Neuronal stem cell (in vitro differentiated cells): Measurements from ENCODE around the gene KIF16B.
"Not testable (repeated sequence)": the region's sequence is repeated elsewhere in the genome, so short reads cannot be mapped to it uniquely, and the experiment has no call there.

Experiments
- DNase-seq: peaks from one replicate; pipeline ENCODE4 v3.0.0-alpha.2; 2013; ENCODE audit warnings: low spot score
- H2AFZ ChIP-seq: one replicate; pipeline ENCODE4 v1.6.1; 2013; ENCODE audit warnings: mild to moderate bottlenecking, low read length, inconsistent platforms
- H2AK5ac ChIP-seq: 2 replicates; pipeline ENCODE4 v1.6.1; 2013; ENCODE audit warnings: low read depth, mild to moderate bottlenecking, inconsistent platforms, low read length, moderate library complexity, mixed read lengths
- H2BK120ac ChIP-seq: 2 replicates; pipeline ENCODE4 v1.6.1; 2013; ENCODE audit warnings: low read depth, mild to moderate bottlenecking, inconsistent platforms, low read length, moderate library complexity, mixed read lengths
- H2BK12ac ChIP-seq: one replicate; pipeline ENCODE4 v1.6.1; 2013; ENCODE audit warnings: low read length, inconsistent platforms
- H2BK15ac ChIP-seq: 2 replicates; pipeline ENCODE4 v1.6.1; 2013; ENCODE audit warnings: mild to moderate bottlenecking, low read length, inconsistent platforms, mixed read lengths
- H2BK5ac ChIP-seq: one replicate; pipeline ENCODE4 v1.6.1; 2013; ENCODE audit warnings: inconsistent platforms, mild to moderate bottlenecking, low read length, moderate library complexity
- H3K14ac ChIP-seq: one replicate; pipeline ENCODE4 v1.6.1; 2013; ENCODE audit warnings: low read length, inconsistent platforms
- H3K18ac ChIP-seq: 2 replicates; pipeline ENCODE4 v1.6.1; 2013; ENCODE audit warnings: low read length, inconsistent platforms
- H3K23ac ChIP-seq: 2 replicates; pipeline ENCODE4 v1.6.1; 2013; ENCODE audit warnings: low read depth, mild to moderate bottlenecking, mixed read lengths, low read length, inconsistent platforms; ENCODE audit not compliant: poor library complexity
- H3K27ac ChIP-seq: replicated peaks from 3 replicates; pipeline ENCODE4 v1.5.1; 2013; ENCODE audit warnings: low read length, inconsistent platforms
- H3K27me3 ChIP-seq, 3 experiments: 2 replicates each; pipeline ENCODE4 v1.6.1; 2013; ENCODE audit warnings: low read length in 3 of 3, mild to moderate bottlenecking in 2 of 3, inconsistent platforms in 1 of 3, low read depth in 1 of 3, mixed read lengths in 1 of 3, moderate library complexity in 1 of 3; ENCODE audit not compliant: control insufficient read depth in 3 of 3, insufficient read depth in 3 of 3
- H3K36me3 ChIP-seq, 2 donors: replicated peaks in 1 of 2; 2 replicates each; pipeline ENCODE4 v1.6.1; 2013; ENCODE audit warnings: low read length in 2 of 2; ENCODE audit not compliant: control insufficient read depth in 2 of 2, insufficient read depth in 2 of 2
- H3K4ac ChIP-seq: 2 replicates; pipeline ENCODE4 v1.6.1; 2013; ENCODE audit warnings: inconsistent platforms, mild to moderate bottlenecking, low read length, moderate library complexity
- H3K4me1 ChIP-seq, 2 donors: 1 replicate in 1 of 2; 2 replicates in 1 of 2; pipeline ENCODE4 v1.6.1; 2013; ENCODE audit warnings: low read length in 2 of 2, low read depth in 1 of 2; ENCODE audit not compliant: control insufficient read depth in 2 of 2, insufficient read depth in 1 of 2
- H3K4me2 ChIP-seq: one replicate; pipeline ENCODE4 v1.6.1; 2013; ENCODE audit warnings: mild to moderate bottlenecking, low read length, inconsistent platforms; ENCODE audit not compliant: insufficient read depth, poor library complexity, severe bottlenecking
- H3K4me3 ChIP-seq, 2 donors: 2 replicates each; pipeline ENCODE4 v1.5.1; 2013; ENCODE audit warnings: low read length in 2 of 2, mild to moderate bottlenecking in 2 of 2, inconsistent platforms in 1 of 2, moderate library complexity in 1 of 2
- H3K79me1 ChIP-seq: one replicate; pipeline ENCODE4 v1.6.1; 2013; ENCODE audit warnings: low read depth, mild to moderate bottlenecking, inconsistent platforms, low read length, moderate library complexity
- H3K9ac ChIP-seq: one replicate; pipeline ENCODE4 v1.6.1; 2013; ENCODE audit warnings: mild to moderate bottlenecking, low read depth, low read length, inconsistent platforms; ENCODE audit not compliant: poor library complexity
- H3K9me3 ChIP-seq, 2 donors: replicated peaks in 1 of 2; 2 replicates each; pipeline versions ENCODE3 to v1.6.1; 2013; ENCODE audit warnings: low read length in 2 of 2, mild to moderate bottlenecking in 2 of 2, inconsistent platforms in 1 of 2, low read depth in 1 of 2, mixed read lengths in 1 of 2, moderate library complexity in 1 of 2; ENCODE audit not compliant: control insufficient read depth in 2 of 2, insufficient read depth in 1 of 2
- H4K8ac ChIP-seq: one replicate; pipeline ENCODE4 v1.6.1; 2013; ENCODE audit warnings: low read depth, mild to moderate bottlenecking, inconsistent platforms, low read length, moderate library complexity
- H4K91ac ChIP-seq: one replicate; pipeline ENCODE4 v1.6.1; 2013; ENCODE audit warnings: low read length, low read depth, mild to moderate bottlenecking, inconsistent platforms; ENCODE audit not compliant: poor library complexity
- WGBS, 2 donors: extraction: QIAGEN DNeasy Blood & Tissue Kit; methylation state at CpG; one replicate each; pipeline ENCODE4 v1.1.7; 2013; ENCODE audit warnings: missing lambda C conversion rate in 2 of 2, mixed read lengths in 1 of 2; ENCODE audit not compliant: insufficient read length in 2 of 2, insufficient replicate concordance in 1 of 2; ENCODE audit errors: extremely low coverage in 2 of 2; 5-methylcytosine and 5-hydroxymethylcytosine counted together

KIF16B gene

GRCh38 chr20:16527438-16527837, 45.8 kb downstream of the KIF16B start:
- no peak overlapping the region for H3K4me3 ChIP-seq
- H3K4me1 ChIP-seq, result no peaks in the 10 kb centered on the region
- H3K27me3 ChIP-seq, result no peaks in the 10 kb centered on the region
- no peak overlapping the region for H2BK12ac ChIP-seq
- H3K23ac ChIP-seq, result no peak overlapping the region
- no peak overlapping the region for H2BK5ac ChIP-seq
- H2AFZ ChIP-seq, result no peak overlapping the region
- no peak overlapping the region for H3K9ac ChIP-seq
- no peaks in the 10 kb centered on the region for H3K9me3 ChIP-seq
- H4K91ac ChIP-seq, result no peak overlapping the region
- no peak overlapping the region for H3K27ac ChIP-seq
- H2AK5ac ChIP-seq, result no peak overlapping the region
- no peak overlapping the region for H3K18ac ChIP-seq
- no peak for DNase-seq
- no peak overlapping the region for H3K4ac ChIP-seq
- H4K8ac ChIP-seq, result no peak overlapping the region
- no peak overlapping the region for H3K14ac ChIP-seq
- H2BK15ac ChIP-seq, result no peak overlapping the region
- H3K4me2 ChIP-seq, result no peak overlapping the region
- H2BK120ac ChIP-seq, result no peak overlapping the region
- H3K36me3 ChIP-seq, result no peaks in the 10 kb centered on the region
- H3K79me1 ChIP-seq, result no peaks in the 10 kb centered on the region
- WGBS, 2 donors, result no CpG with 5 or more reads among the region's 3 CpGs

GRCh38 chr20:16526433-16527380, 46.5 kb downstream of the KIF16B start:
- Histone ChIP-seq H4K8ac (no peak overlapping the region), H3K4me1 (no peaks in the 10 kb centered on the region), H2AK5ac (no peak overlapping the region), H3K27me3 (no peaks in the 10 kb centered on the region), H3K14ac (no peak overlapping the region), H2BK120ac (no peak overlapping the region), H3K23ac (no peak overlapping the region), H3K79me1 (no peaks in the 10 kb centered on the region), H2BK15ac (no peak overlapping the region), H3K18ac (no peak overlapping the region), H2AFZ (no peak overlapping the region), H3K4ac (no peak overlapping the region), H4K91ac (no peak overlapping the region), H2BK5ac (no peak overlapping the region), H3K27ac (no peak overlapping the region), H2BK12ac (no peak overlapping the region), H3K9ac (no peak overlapping the region), H3K9me3 (no peaks in the 10 kb centered on the region), H3K36me3 (no peaks in the 10 kb centered on the region), H3K4me2 (no peak overlapping the region), H3K4me3 (no peak overlapping the region)
- no peak for DNase-seq
- no CpG with 5 or more reads among the region's 9 CpGs for WGBS, 2 donors

- not testable (repeated sequence) for H3K14ac ChIP-seq, H2AFZ ChIP-seq, H3K27me3 ChIP-seq, H3K4me1 ChIP-seq, H2BK12ac ChIP-seq, H3K9me3 ChIP-seq, DNase-seq, H3K18ac ChIP-seq, H2BK120ac ChIP-seq, H2BK15ac ChIP-seq, H3K4me3 ChIP-seq, H3K27ac ChIP-seq, H3K9ac ChIP-seq, H3K23ac ChIP-seq, H3K79me1 ChIP-seq, H3K4me2 ChIP-seq, H3K36me3 ChIP-seq, H4K91ac ChIP-seq, H4K8ac ChIP-seq, H2AK5ac ChIP-seq, H3K4ac ChIP-seq, H2BK5ac ChIP-seq
- no CpG with 5 or more reads among the region's 5 CpGs for WGBS, 2 donors
Observed at GRCh38 chr20:16522651-16523050, 50.6 kb downstream of the KIF16B start.

- Histone ChIP-seq H3K4me2 (no peak overlapping the region), H3K4ac (no peak overlapping the region), H3K4me1 (peaks cover 0 to 2% of the 10 kb centered on the region in 2 donors), H2BK15ac (no peak overlapping the region), H3K36me3 (no peaks in the 10 kb centered on the region), H2BK5ac (no peak overlapping the region), H4K8ac (no peak overlapping the region), H2BK120ac (no peak overlapping the region), H3K14ac (no peak overlapping the region), H4K91ac (no peak overlapping the region), H3K27me3 (no peaks in the 10 kb centered on the region), H3K9ac (no peak overlapping the region), H3K23ac (no peak overlapping the region), H2AFZ (no peak overlapping the region), H2BK12ac (no peak overlapping the region), H3K4me3 (no peak overlapping the region), H3K9me3 (no peaks in the 10 kb centered on the region), H2AK5ac (no peak overlapping the region), H3K79me1 (no peaks in the 10 kb centered on the region), H3K27ac (no peak overlapping the region), H3K18ac (no peak overlapping the region)
- no CpG with 5 or more reads among the region's 5 CpGs for WGBS, 2 donors
- DNase-seq, result peak; percentile 1
Observed at GRCh38 chr20:16520154-16520553, 53.1 kb downstream of the KIF16B start.
